IMR-90 (cell line): ENCODE data around the gene THY1. TPM values are rescaled to one million over a fixed set of nuclear protein-coding genes. Genes with fewer than 3 reads are reported as not detected.

Source experiments
- ATAC-seq: fragments of 200-7000 bp; cut with Tn5 transposase; 2 replicates; pipeline ENCODE4 v1.9.1; 2020; ENCODE audit warnings: low read depth, mild to moderate bottlenecking, moderate library complexity
- BruUV-seq: library from RNA; stranded (reverse); fragments of 400-500 nt; replicated peaks from 2 replicates; lab custom pipeline; 2021; lab: Mats Ljungman, UMichigan
- CTCF ChIA-PET: fragments of 300-600 bp; formaldehyde crosslinking; extraction: SDS; loops from one replicate; lab custom pipeline; 2021; ENCODE audit warnings: antibody characterized with exemption; lab: Yijun Ruan, JAX
- POLR2A ChIA-PET: fragments of 300-600 bp; sonication (Branson Sonifier 250); formaldehyde crosslinking; loops from one replicate; lab custom pipeline; 2022; ENCODE audit warnings: antibody characterized with exemption; ENCODE audit not compliant: unreplicated experiment; lab: Charles Lee
- DNase-seq: peaks from one replicate; pipeline ENCODE4 v3.0.0; 2013
- H2AFZ ChIP-seq: replicated peaks from 2 replicates; pipeline ENCODE3; 2013; ENCODE audit warnings: low read length, mild to moderate bottlenecking; ENCODE audit not compliant: poor library complexity
- H2AK5ac ChIP-seq: 2 replicates; pipeline ENCODE4 v1.6.1; 2013; ENCODE audit warnings: low read depth, low read length, inconsistent platforms
- H2AK9ac ChIP-seq: replicated peaks from 2 replicates; pipeline ENCODE3; 2013; ENCODE audit warnings: mild to moderate bottlenecking, low read depth, low read length, moderate library complexity; ENCODE audit not compliant: poor library complexity
- H2BK120ac ChIP-seq: 2 replicates; pipeline ENCODE4 v1.6.1; 2013; ENCODE audit warnings: low read depth, low read length, inconsistent platforms
- H2BK15ac ChIP-seq: 3 replicates; pipeline ENCODE4 v1.6.1; 2013; ENCODE audit warnings: low read depth, low read length, inconsistent platforms
- H2BK20ac ChIP-seq: 2 replicates; pipeline ENCODE4 v1.6.1; 2013; ENCODE audit warnings: low read depth, mild to moderate bottlenecking, inconsistent platforms, low read length, moderate library complexity
- H2BK5ac ChIP-seq: 2 replicates; pipeline ENCODE4 v1.6.1; 2013; ENCODE audit warnings: mild to moderate bottlenecking, low read depth, low read length, inconsistent platforms; ENCODE audit not compliant: poor library complexity, severe bottlenecking
- H3K14ac ChIP-seq: replicated peaks from 2 replicates; pipeline ENCODE4 v1.6.1; 2013; ENCODE audit warnings: low read depth, low read length, inconsistent platforms
- H3K18ac ChIP-seq: 2 replicates; pipeline ENCODE4 v1.6.1; 2013; ENCODE audit warnings: low read depth, low read length, control low read depth
- H3K23ac ChIP-seq: 2 replicates; pipeline ENCODE4 v1.6.1; 2013; ENCODE audit warnings: low read depth, low read length, inconsistent platforms
- H3K27ac ChIP-seq: 2 replicates; pipeline ENCODE4 v1.5.1; 2013; ENCODE audit warnings: mild to moderate bottlenecking, control low read depth, low read length; ENCODE audit not compliant: insufficient read depth
- H3K27me3 ChIP-seq: 2 replicates; pipeline ENCODE4 v1.6.1; 2013; ENCODE audit warnings: low read length; ENCODE audit not compliant: control insufficient read depth, insufficient read depth
- H3K36me3 ChIP-seq: 2 replicates; pipeline ENCODE4 v1.6.1; 2013; ENCODE audit warnings: low read length, mixed read lengths; ENCODE audit not compliant: control insufficient read depth, insufficient read depth
- H3K4ac ChIP-seq: 2 replicates; pipeline ENCODE4 v1.6.1; 2013; ENCODE audit warnings: low read depth, low read length, inconsistent platforms
- H3K4me1 ChIP-seq: 2 replicates; pipeline ENCODE4 v1.6.1; 2013; ENCODE audit warnings: low read length, mixed read lengths; ENCODE audit not compliant: control insufficient read depth, insufficient read depth
- H3K4me2 ChIP-seq: 2 replicates; pipeline ENCODE4 v1.6.1; 2013; ENCODE audit warnings: low read depth, mild to moderate bottlenecking, control low read depth, low read length, moderate library complexity
- H3K4me3 ChIP-seq: 2 replicates; pipeline ENCODE4 v1.5.1; 2013; ENCODE audit warnings: low read depth, mild to moderate bottlenecking, control low read depth, low read length, moderate library complexity; ENCODE audit not compliant: insufficient read depth
- H3K56ac ChIP-seq: 2 replicates; pipeline ENCODE4 v1.6.1; 2013; ENCODE audit warnings: low read length, inconsistent platforms; ENCODE audit not compliant: insufficient read depth; ENCODE audit errors: extremely low read depth
- H3K79me1 ChIP-seq, 2 experiments: 2 replicates each; pipeline ENCODE4 v1.6.1; 2013; ENCODE audit warnings: low read length in 2 of 2, inconsistent platforms in 1 of 2, low read depth in 1 of 2
- H3K9ac ChIP-seq: 2 replicates; pipeline ENCODE4 v1.6.1; 2013; ENCODE audit warnings: low read depth, low read length, control low read depth
- H3K9me1 ChIP-seq: 2 replicates; pipeline ENCODE4 v1.6.1; 2013; ENCODE audit warnings: low read length, inconsistent platforms; ENCODE audit not compliant: insufficient read depth
- H3K9me3 ChIP-seq: 2 replicates; pipeline ENCODE4 v1.6.1; 2013; ENCODE audit warnings: low read length; ENCODE audit not compliant: control insufficient read depth, insufficient read depth
- H4K20me1 ChIP-seq: 2 replicates; pipeline ENCODE4 v1.6.1; 2013; ENCODE audit warnings: low read length, inconsistent platforms; ENCODE audit not compliant: insufficient read depth
- H4K5ac ChIP-seq: 2 replicates; pipeline ENCODE4 v1.6.1; 2013; ENCODE audit warnings: mild to moderate bottlenecking, low read depth, low read length, control low read depth
- H4K8ac ChIP-seq, 2 experiments: 2 replicates each; pipeline ENCODE4 v1.6.1; 2013; ENCODE audit warnings: low read depth in 2 of 2, low read length in 2 of 2, control low read depth in 1 of 2, inconsistent platforms in 1 of 2
- H4K91ac ChIP-seq: 2 replicates; pipeline ENCODE4 v1.6.1; 2013; ENCODE audit warnings: low read depth, low read length, inconsistent platforms; ENCODE audit not compliant: insufficient read depth
- BHLHE40 ChIP-seq: fragments of 150-350 bp; IDR thresholded peaks from 2 replicates; pipeline ENCODE4 v1.6.1; 2016; ENCODE audit warnings: mild to moderate bottlenecking, low read depth, low read length
- CEBPB ChIP-seq: IDR thresholded peaks from 2 replicates; pipeline ENCODE4 v1.6.1; 2012; ENCODE audit warnings: low read depth, low read length, improper control_type of control experiment
- CHD1 ChIP-seq: IDR thresholded peaks from 2 replicates; pipeline ENCODE4 v1.6.1; 2012; ENCODE audit warnings: low read depth, low read length, improper control_type of control experiment
- CTCF ChIP-seq: conservative IDR thresholded peaks from 2 replicates; pipeline ENCODE4 v1.5.1; 2012; ENCODE audit warnings: mild to moderate bottlenecking, low read depth, low read length, improper control_type of control experiment
- FOS ChIP-seq: fragments of 150-350 bp; IDR thresholded peaks from 2 replicates; pipeline ENCODE4 v1.6.1; 2016; ENCODE audit warnings: low read depth, low read length
- MAFK ChIP-seq: IDR thresholded peaks from 2 replicates; pipeline ENCODE4 v1.6.1; 2012; ENCODE audit warnings: low read depth, low read length, improper control_type of control experiment
- MAZ ChIP-seq: IDR thresholded peaks from 2 replicates; pipeline ENCODE4 v1.6.1; 2012; ENCODE audit warnings: low read depth, mild to moderate bottlenecking, low read length, improper control_type of control experiment, moderate library complexity, borderline replicate concordance
- MXI1 ChIP-seq: IDR thresholded peaks from 2 replicates; pipeline ENCODE4 v1.6.1; 2012; ENCODE audit warnings: low read depth, mild to moderate bottlenecking, low read length, moderate library complexity, borderline replicate concordance
- NFE2L2 ChIP-seq: fragments of 150-350 bp; IDR thresholded peaks from 2 replicates; pipeline ENCODE4 v1.6.1; 2016; ENCODE audit warnings: low read depth, mild to moderate bottlenecking, low read length
- POLR2A ChIP-seq: IDR thresholded peaks from 2 replicates; pipeline ENCODE4 v1.6.1; 2012; ENCODE audit warnings: mild to moderate bottlenecking, low read depth, low read length
- RAD21 ChIP-seq: IDR thresholded peaks from 2 replicates; pipeline ENCODE4 v1.6.1; 2012; ENCODE audit warnings: low read length, improper control_type of control experiment
- RCOR1 ChIP-seq: IDR thresholded peaks from 2 replicates; pipeline ENCODE4 v1.6.1; 2012; ENCODE audit warnings: mild to moderate bottlenecking, low read length, improper control_type of control experiment; ENCODE audit not compliant: insufficient replicate concordance
- SMC3 ChIP-seq: fragments of 150-350 bp; IDR thresholded peaks from 2 replicates; pipeline ENCODE4 v1.6.1; 2016; ENCODE audit warnings: low read depth, mild to moderate bottlenecking, antibody characterized with exemption, low read length, moderate library complexity
- dilution Hi-C: fragments of 300-500 bp; cut with HindIII; formaldehyde crosslinking; loops from one replicate; pipeline ENCODE4 v1.14.3; 2018; ENCODE audit warnings: low sequenced_read_pairs; ENCODE audit not compliant: unreplicated experiment
- in situ Hi-C: fragments of 300-500 bp; cut with MboI; formaldehyde crosslinking; loops from 3 replicates; pipeline ENCODE4 v1.14.3; 2019; ENCODE audit warnings: low sequenced_read_pairs, inconsistent platforms, mixed read lengths
- intact Hi-C: fragments of 100-400 bp; cut with micrococcal nuclease; formaldehyde crosslinking; loops from 2 replicates; pipeline ENCODE4 v1.10.0; 2022
- polyA plus RNA-seq, 3 experiments: library from polyadenylated mRNA; depleted of rRNA; stranded (reverse); fragments of >200 nt; gene quantifications; 2 replicates each; pipeline ENCODE4 v1.2.3, GENCODE V29; 2012; ENCODE audit warnings: low replicate concordance in 1 of 3
- total RNA-seq: library from RNA; depleted of rRNA; stranded (reverse); fragments of >200 nt; gene quantifications from 2 replicates; pipeline ENCODE4 v1.2.3, GENCODE V29; 2012
- TF ChIP-seq, protein P1 (sequence below): fragments of 150-350 bp; IDR thresholded peaks from 2 replicates; pipeline ENCODE4 v1.6.1; 2016; ENCODE audit warnings: low read depth, mild to moderate bottlenecking, low read length, moderate library complexity, borderline replicate concordance
- TF ChIP-seq, protein P2 (sequence below): fragments of 150-350 bp; IDR thresholded peaks from 2 replicates; pipeline ENCODE4 v1.6.1; 2017; ENCODE audit warnings: mild to moderate bottlenecking, antibody characterized with exemption, low read length, low read depth

The THY1 gene
- total and polyA plus RNA-seq, 2 of the 4 experiments (the other 2 are of a cell fraction) = 703 to 2,603 TPM

DNA sequence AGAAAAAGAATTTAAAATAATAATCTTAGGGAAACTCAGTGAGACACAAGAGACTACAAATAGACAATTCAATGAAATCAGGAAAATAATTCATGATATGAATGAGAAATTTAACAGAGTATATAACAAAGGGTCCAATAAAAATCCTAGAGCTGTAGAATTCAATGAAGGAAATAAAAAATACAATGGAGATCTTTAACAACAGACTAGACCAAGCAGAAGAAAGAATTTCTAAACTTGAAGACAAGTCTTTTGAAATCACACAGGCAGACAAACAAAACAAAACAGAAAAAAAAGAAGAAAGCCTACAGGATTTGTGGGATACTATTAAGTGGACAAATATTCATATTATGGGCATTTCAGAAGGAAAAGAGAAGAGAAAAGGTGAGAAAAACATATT is 25.2 kb downstream of the THY1 start:
- dilution Hi-C loops (no loop called here), in situ Hi-C loops (no loop called here), intact Hi-C loops (no loop called here)
- H3K23ac ChIP-seq = no peak overlapping the region
- H4K5ac ChIP-seq = no peak overlapping the region
- no peak overlapping the region for H3K4me3 ChIP-seq
- BruUV-seq = no TSS peak
- no peak overlapping the region for H2AFZ ChIP-seq
- no peaks in the 10 kb centered on the region for H3K4me1 ChIP-seq
- no peak overlapping the region for H2AK9ac ChIP-seq
- H4K8ac ChIP-seq = no peak overlapping the region
- ATAC-seq (no peak), DNase-seq (no peak)
- no peak overlapping the region for H3K9ac ChIP-seq
- CTCF ChIA-PET = no interaction called here
- TF ChIP-seq CTCF = no peak
- no peak for TF ChIP-seq CHD1
- TF ChIP-seq CEBPB = no peak
- no peak for TF ChIP-seq RCOR1
- no peak for TF ChIP-seq MAFK
- TF ChIP-seq MXI1 = no peak
- TF ChIP-seq, protein P1, sequence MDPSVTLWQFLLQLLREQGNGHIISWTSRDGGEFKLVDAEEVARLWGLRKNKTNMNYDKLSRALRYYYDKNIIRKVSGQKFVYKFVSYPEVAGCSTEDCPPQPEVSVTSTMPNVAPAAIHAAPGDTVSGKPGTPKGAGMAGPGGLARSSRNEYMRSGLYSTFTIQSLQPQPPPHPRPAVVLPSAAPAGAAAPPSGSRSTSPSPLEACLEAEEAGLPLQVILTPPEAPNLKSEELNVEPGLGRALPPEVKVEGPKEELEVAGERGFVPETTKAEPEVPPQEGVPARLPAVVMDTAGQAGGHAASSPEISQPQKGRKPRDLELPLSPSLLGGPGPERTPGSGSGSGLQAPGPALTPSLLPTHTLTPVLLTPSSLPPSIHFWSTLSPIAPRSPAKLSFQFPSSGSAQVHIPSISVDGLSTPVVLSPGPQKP = no peak
- no peak for TF ChIP-seq MAZ
- TF ChIP-seq SMC3 = no peak
- TF ChIP-seq, protein P2, sequence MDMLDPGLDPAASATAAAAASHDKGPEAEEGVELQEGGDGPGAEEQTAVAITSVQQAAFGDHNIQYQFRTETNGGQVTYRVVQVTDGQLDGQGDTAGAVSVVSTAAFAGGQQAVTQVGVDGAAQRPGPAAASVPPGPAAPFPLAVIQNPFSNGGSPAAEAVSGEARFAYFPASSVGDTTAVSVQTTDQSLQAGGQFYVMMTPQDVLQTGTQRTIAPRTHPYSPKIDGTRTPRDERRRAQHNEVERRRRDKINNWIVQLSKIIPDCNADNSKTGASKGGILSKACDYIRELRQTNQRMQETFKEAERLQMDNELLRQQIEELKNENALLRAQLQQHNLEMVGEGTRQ = no peak
- TF ChIP-seq POLR2A = no peak
- no peak for TF ChIP-seq BHLHE40
- no peak for TF ChIP-seq NFE2L2
- no peak for TF ChIP-seq RAD21
- TF ChIP-seq FOS = no peak
- no peak overlapping the region for H3K56ac ChIP-seq
- no peak overlapping the region for H2BK120ac ChIP-seq
- no peaks in the 10 kb centered on the region for H3K79me1 ChIP-seq
- no peak overlapping the region for H2BK15ac ChIP-seq
- H3K4ac ChIP-seq = no peak overlapping the region
- H3K27ac ChIP-seq = no peak overlapping the region
- no peak overlapping the region for H4K91ac ChIP-seq
- no peaks in the 10 kb centered on the region for H3K9me1 ChIP-seq
- H3K36me3 ChIP-seq = no peaks in the 10 kb centered on the region
- H3K9me3 ChIP-seq = peaks cover 12% of the 10 kb centered on the region
- H3K4me2 ChIP-seq = no peak overlapping the region
- no peak overlapping the region for H2BK20ac ChIP-seq
- H2AK5ac ChIP-seq = no peak overlapping the region
- no peak overlapping the region for H3K18ac ChIP-seq
- POLR2A ChIA-PET = no interaction called here
- no peak overlapping the region for H3K14ac ChIP-seq
- H3K27me3 ChIP-seq = peaks cover 11% of the 10 kb centered on the region
- no peak overlapping the region for H2BK5ac ChIP-seq
- H4K20me1 ChIP-seq = no peaks in the 10 kb centered on the region
